PC-3 (cell line): ENCODE results near the gene GPC6. TPM values are rescaled to one million over a fixed set of nuclear protein-coding genes. Genes with fewer than 3 reads are reported as not detected.

Source experiments
- ATAC-seq: fragments of 200-7000 bp; cut with Tn5 transposase; 2 replicates; pipeline ENCODE4 v1.9.1; 2020; ENCODE audit warnings: mild to moderate bottlenecking, moderate library complexity
- BruUV-seq: library from RNA; stranded (reverse); fragments of 400-500 nt; replicated peaks from 2 replicates; lab custom pipeline; 2021; lab: Mats Ljungman, UMichigan
- CTCF ChIA-PET: fragments of 300-600 bp; sonication (Branson Sonifier 250); formaldehyde crosslinking; loops from one replicate; lab custom pipeline; 2022; ENCODE audit warnings: antibody characterized with exemption; lab: Charles Lee
- POLR2A ChIA-PET: fragments of 300-600 bp; sonication (Branson Sonifier 250); formaldehyde crosslinking; loops from one replicate; lab custom pipeline; 2022; ENCODE audit warnings: antibody characterized with exemption; ENCODE audit not compliant: unreplicated experiment; lab: Charles Lee
- DNase-seq: peaks from one replicate; pipeline ENCODE4 v3.0.0-alpha.2; 2015
- H2AFZ ChIP-seq: fragments of 300-600 bp; sonication (generic); 2 replicates; pipeline ENCODE4 v1.6.0; 2016; ENCODE audit warnings: antibody characterized with exemption, low read length
- H3F3A ChIP-seq: fragments of 300-600 bp; sonication (generic); one replicate; pipeline ENCODE4 v1.6.0; 2017; ENCODE audit warnings: antibody characterized with exemption, low read length, control low read depth, mild to moderate bottlenecking; ENCODE audit not compliant: unreplicated experiment
- H3K27ac ChIP-seq: fragments of 300-600 bp; sonication (generic); 2 replicates; pipeline ENCODE4 v1.5.1; 2016; ENCODE audit warnings: mild to moderate bottlenecking, low read length
- H3K27me3 ChIP-seq: fragments of 300-600 bp; sonication (generic); 2 replicates; pipeline ENCODE4 v1.6.1; 2016; ENCODE audit warnings: low read length, mixed read lengths
- H3K36me3 ChIP-seq: fragments of 300-600 bp; sonication (generic); 2 replicates; pipeline ENCODE4 v1.6.1; 2016; ENCODE audit warnings: low read depth, mixed run types, low read length, mixed read lengths
- H3K4me1 ChIP-seq: fragments of 300-600 bp; sonication (generic); 2 replicates; pipeline ENCODE4 v1.5.1; 2016; ENCODE audit warnings: low read length; ENCODE audit not compliant: insufficient read depth
- H3K4me2 ChIP-seq: fragments of 300-600 bp; sonication (generic); 2 replicates; pipeline ENCODE4 v1.6.0; 2016; ENCODE audit warnings: low read length
- H3K4me3 ChIP-seq: fragments of 300-600 bp; sonication (generic); 2 replicates; pipeline ENCODE4 v1.5.1; 2016; ENCODE audit warnings: mild to moderate bottlenecking, low read length, mixed read lengths
- H3K79me2 ChIP-seq: fragments of 300-600 bp; sonication (generic); 2 replicates; pipeline ENCODE4 v1.6.1; 2017; ENCODE audit warnings: low read length, mixed read lengths
- H3K9ac ChIP-seq: fragments of 300-600 bp; sonication (generic); 2 replicates; pipeline ENCODE4 v1.6.0; 2016; ENCODE audit warnings: mild to moderate bottlenecking, low read length
- H3K9me2 ChIP-seq: fragments of 300-600 bp; sonication (generic); replicated peaks from 2 replicates; pipeline ENCODE4 v1.6.1; 2016; ENCODE audit warnings: mixed run types, low read length, mixed read lengths
- H3K9me3 ChIP-seq: fragments of 300-600 bp; sonication (generic); 2 replicates; pipeline ENCODE4 v1.6.1; 2016; ENCODE audit warnings: low read length, mixed read lengths
- H4K20me1 ChIP-seq: fragments of 300-600 bp; sonication (generic); 2 replicates; pipeline ENCODE4 v1.6.1; 2016; ENCODE audit warnings: low read length, mixed read lengths
- CTCF ChIP-seq: fragments of 300-600 bp; sonication (generic); conservative IDR thresholded peaks from 2 replicates; pipeline ENCODE4 v1.5.1; 2017; ENCODE audit warnings: antibody characterized with exemption, low read depth, mild to moderate bottlenecking, low read length
- EZH2 ChIP-seq: fragments of 300-600 bp; sonication (generic); IDR thresholded peaks from one replicate; pipeline ENCODE4 v1.6.1; 2017; ENCODE audit warnings: antibody characterized with exemption, mild to moderate bottlenecking, low read length; ENCODE audit not compliant: unreplicated experiment
- EZH2phosphoT487 ChIP-seq: fragments of 300-600 bp; sonication (generic); IDR thresholded peaks from 2 replicates; pipeline ENCODE4 v1.6.1; 2018; ENCODE audit warnings: mild to moderate bottlenecking, antibody characterized with exemption, low read length, borderline replicate concordance
- intact Hi-C: fragments of 100-400 bp; cut with micrococcal nuclease; formaldehyde crosslinking; loops from 2 replicates; pipeline ENCODE4 v1.9.0; 2023
- total RNA-seq: library from RNA; depleted of rRNA; stranded (reverse); fragments of >200 nt; gene quantifications from 2 replicates; pipeline ENCODE4 v1.2.3, GENCODE V29; 2014

The GPC6 gene
- total RNA-seq, 1 experiment from 2014 or later, result 3.5 TPM

GRCh38 chr13:93875547-93875946, 648.9 kb downstream of the GPC6 start:
- no peak overlapping the region for H3K9ac ChIP-seq
- H3K27ac ChIP-seq, result no peak overlapping the region
- intact Hi-C loops, result no loop called here
- peaks cover 4% of the 10 kb centered on the region; the same call in 1 of the 2 replicates for H3K4me1 ChIP-seq
- no peaks in the 10 kb centered on the region for H3K27me3 ChIP-seq
- no peak overlapping the region for H3K4me2 ChIP-seq
- no TSS peak for BruUV-seq
- ATAC-seq (peak; percentile 31; the same call in 1 of the 2 replicates), DNase-seq (peak; percentile 59)
- no peak overlapping the region for H2AFZ ChIP-seq
- H3K79me2 ChIP-seq, result no peaks in the 10 kb centered on the region
- no peaks in the 10 kb centered on the region for H3K9me3 ChIP-seq
- no peaks in the 10 kb centered on the region for H3F3A ChIP-seq
- CTCF ChIA-PET, result no interaction called here
- H3K4me3 ChIP-seq, result no peak overlapping the region
- no peaks in the 10 kb centered on the region for H3K9me2 ChIP-seq
- TF ChIP-seq CTCF (no peak), EZH2phosphoT487 (no peak), EZH2 (no peak)
- POLR2A ChIA-PET, result interaction anchor here (0.5 kb wide), 1 partner anchor 626 kb away, joined by 3 read pairs; no protein-coding TSS in a partner anchor
- no peaks in the 10 kb centered on the region for H4K20me1 ChIP-seq
- no peaks in the 10 kb centered on the region for H3K36me3 ChIP-seq

GRCh38 chr13:93876236-93876635, 649.6 kb downstream of the GPC6 start:
- ChIA-PET CTCF (no interaction called here), POLR2A (no interaction called here)
- Histone ChIP-seq H3K4me2 (no peak overlapping the region), H3K79me2 (no peaks in the 10 kb centered on the region), H3K36me3 (no peaks in the 10 kb centered on the region), H3K9ac (no peak overlapping the region), H3K27ac (no peak overlapping the region), H3K4me1 (peaks cover 4% of the 10 kb centered on the region; the same call in 1 of the 2 replicates), H2AFZ (no peak overlapping the region), H3K9me2 (no peaks in the 10 kb centered on the region), H3F3A (no peaks in the 10 kb centered on the region), H3K27me3 (no peaks in the 10 kb centered on the region), H4K20me1 (no peaks in the 10 kb centered on the region), H3K4me3 (no peak overlapping the region), H3K9me3 (no peaks in the 10 kb centered on the region)
- TF ChIP-seq EZH2, result no peak
- TF ChIP-seq CTCF, result no peak
- no peak for TF ChIP-seq EZH2phosphoT487
- no TSS peak for BruUV-seq
- intact Hi-C loops, result no loop called here
- ATAC-seq (no peak), DNase-seq (no peak)

GRCh38 chr13:93878675-93879074, 652.1 kb downstream of the GPC6 start:
- BruUV-seq, result no TSS peak
- Histone ChIP-seq H3K79me2 (no peaks in the 10 kb centered on the region), H4K20me1 (no peaks in the 10 kb centered on the region), H3K4me2 (no peak overlapping the region), H3K9ac (no peak overlapping the region), H3K36me3 (no peaks in the 10 kb centered on the region), H3K27ac (no peak overlapping the region), H3K27me3 (no peaks in the 10 kb centered on the region), H3K9me2 (no peaks in the 10 kb centered on the region), H2AFZ (no peak overlapping the region), H3F3A (no peaks in the 10 kb centered on the region), H3K4me1 (peaks cover 4% of the 10 kb centered on the region; the same call in 1 of the 2 replicates), H3K4me3 (no peak overlapping the region), H3K9me3 (no peaks in the 10 kb centered on the region)
- ChIA-PET CTCF (no interaction called here), POLR2A (no interaction called here)
- intact Hi-C loops, result no loop called here
- ATAC-seq (no peak), DNase-seq (no peak)
- TF ChIP-seq EZH2 (no peak), EZH2phosphoT487 (no peak), CTCF (no peak)
